Naive thymus-derived CD4-positive, alpha-beta T cell (primary cell): ENCODE data around the gene RBM33. TPM values are rescaled to one million over a fixed set of nuclear protein-coding genes. Genes with fewer than 3 reads are reported as not detected.

Source experiments
- ATAC-seq: fragments of 150-1000 bp; cut with Tn5 transposase; 2 replicates; pipeline ENCODE4 v1.10.0; 2021; ENCODE audit warnings: mild to moderate bottlenecking, moderate library complexity
- CTCF ChIA-PET: fragments of 350-600 bp; sonication (Branson Sonifier 250); formaldehyde crosslinking; loops from one replicate; lab custom pipeline; 2021; ENCODE audit warnings: antibody characterized with exemption; lab: Charles Lee
- POLR2A ChIA-PET: fragments of 350-600 bp; sonication (Branson Sonifier 250); formaldehyde crosslinking; loops from one replicate; lab custom pipeline; 2021; ENCODE audit warnings: antibody characterized with exemption, inconsistent platforms; lab: Charles Lee
- DNase-seq, 9 donors: peaks; one replicate each; pipeline versions ENCODE4 v3.0.0 to v3.0.0-alpha.2; 2020 to 2022; ENCODE audit warnings: mixed read lengths in 1 of 9
- H3K27ac ChIP-seq: one replicate; pipeline ENCODE4 v1.7.0; 2013; ENCODE audit warnings: mild to moderate bottlenecking, low read depth, low read length, moderate library complexity
- H3K27me3 ChIP-seq, 2 donors: one replicate each; pipeline ENCODE4 v1.7.0; 2013; ENCODE audit warnings: low read length in 2 of 2, mild to moderate bottlenecking in 2 of 2, moderate library complexity in 2 of 2; ENCODE audit not compliant: control insufficient read depth in 2 of 2, insufficient read depth in 2 of 2
- H3K36me3 ChIP-seq, 3 experiments: 1 replicate in 2 of 3; 2 replicates in 1 of 3; pipeline ENCODE4 v1.7.0; 2013; ENCODE audit warnings: low read length in 3 of 3, mild to moderate bottlenecking in 3 of 3, moderate library complexity in 1 of 3; ENCODE audit not compliant: insufficient read depth in 3 of 3, control insufficient read depth in 2 of 3
- H3K4me1 ChIP-seq, 2 donors: one replicate each; pipeline ENCODE4 v1.7.0; 2013; ENCODE audit warnings: low read length in 2 of 2, mild to moderate bottlenecking in 2 of 2, moderate library complexity in 1 of 2; ENCODE audit not compliant: control insufficient read depth in 2 of 2, insufficient read depth in 2 of 2
- H3K4me3 ChIP-seq: 2 replicates; pipeline ENCODE4 v1.7.0; 2013; ENCODE audit warnings: mild to moderate bottlenecking, low read length
- H3K9me3 ChIP-seq, 3 experiments: 1 replicate in 2 of 3; 2 replicates in 1 of 3; pipeline ENCODE4 v1.7.0; 2013; ENCODE audit warnings: low read length in 3 of 3; ENCODE audit not compliant: control insufficient read depth in 2 of 3
- H3K27ac Mint-ChIP-seq, 9 donors: one replicate each; pipeline ENCODE4 v1.8.0; 2020 to 2022; ENCODE audit warnings: mixed read lengths in 9 of 9, mild to moderate bottlenecking in 8 of 9, moderate library complexity in 5 of 9, inconsistent platforms in 2 of 9
- H3K27me3 Mint-ChIP-seq, 5 donors: one replicate each; pipeline ENCODE4 v1.8.0; 2021 to 2022; ENCODE audit warnings: mixed read lengths in 5 of 5, mild to moderate bottlenecking in 1 of 5
- H3K36me3 Mint-ChIP-seq, 5 donors: one replicate each; pipeline ENCODE4 v1.8.0; 2020 to 2022; ENCODE audit warnings: mixed read lengths in 5 of 5, mild to moderate bottlenecking in 3 of 5, inconsistent platforms in 1 of 5
- H3K4me1 Mint-ChIP-seq, 7 donors: one replicate each; pipeline ENCODE4 v1.8.0; 2020 to 2022; ENCODE audit warnings: mixed read lengths in 7 of 7, mild to moderate bottlenecking in 3 of 7, inconsistent platforms in 1 of 7
- H3K4me3 Mint-ChIP-seq, 10 donors: one replicate each; pipeline ENCODE4 v1.8.0; 2020 to 2022; ENCODE audit warnings: mild to moderate bottlenecking in 10 of 10, mixed read lengths in 10 of 10, moderate library complexity in 6 of 10, inconsistent platforms in 2 of 10
- H3K9me3 Mint-ChIP-seq, 11 donors: one replicate each; pipeline ENCODE4 v1.8.0; 2020 to 2022; ENCODE audit warnings: mixed read lengths in 11 of 11, mild to moderate bottlenecking in 4 of 11, inconsistent platforms in 1 of 11, moderate library complexity in 1 of 11
- intact Hi-C, 2 donors: fragments of 100-400 bp; cut with micrococcal nuclease; formaldehyde crosslinking; loops; one replicate each; pipeline ENCODE4 v1.15.1; 2023
- polyA plus RNA-seq, 2 donors: library from polyadenylated mRNA; unstranded; fragments of 300-500 nt; fragmentation: Illumina TruSeq; gene quantifications; one replicate each; pipeline ENCODE4 v1.2.3, GENCODE V29; 2021
- total RNA-seq, 6 experiments: library from RNA in 5 of 6; stranded (reverse) in 5 of 6; gene quantifications; 1 replicate in 5 of 6; 2 replicates in 1 of 6; pipeline ENCODE4 v1.2.3 and lab custom pipeline; 2021 to 2026

RBM33 gene
- total and polyA plus RNA-seq, 7 experiments from 2014 or later = 43.7 to 177 (median 143) TPM

DNA sequence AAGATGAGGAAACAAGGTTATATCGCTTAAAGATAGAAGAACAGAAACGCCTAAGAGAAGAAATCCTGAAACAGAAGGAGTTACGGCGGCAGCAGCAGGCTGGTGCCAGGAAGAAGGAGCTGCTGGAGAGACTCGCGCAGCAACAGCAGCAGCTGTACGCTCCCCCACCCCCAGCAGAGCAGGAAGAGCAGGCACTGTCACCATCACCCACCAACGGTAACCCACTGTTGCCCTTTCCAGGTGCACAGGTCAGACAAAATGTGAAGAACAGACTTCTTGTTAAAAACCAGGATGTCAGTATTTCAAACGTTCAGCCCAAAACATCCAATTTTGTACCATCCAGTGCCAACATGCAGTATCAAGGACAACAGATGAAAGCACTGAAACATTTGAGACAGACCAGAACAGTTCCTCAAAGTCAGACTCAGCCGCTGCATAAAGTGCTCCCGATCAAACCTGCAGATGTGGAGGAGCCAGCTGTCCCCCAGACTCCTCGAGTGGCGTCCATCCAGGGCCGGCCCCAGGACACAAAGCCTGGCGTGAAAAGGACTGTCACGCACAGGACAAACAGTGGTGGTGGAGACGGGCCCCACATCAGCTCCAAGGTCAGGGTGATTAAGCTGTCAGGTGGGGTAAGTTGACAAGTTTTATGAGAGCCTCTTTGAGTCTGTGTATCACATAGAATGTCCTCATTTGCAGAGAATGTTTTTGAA lies 100.7 kb downstream of the RBM33 start:
- POLR2A ChIA-PET = interaction anchor here (0.6 kb wide), 1 partner anchor 77 kb away, joined by 4 read pairs; no protein-coding TSS in a partner anchor
- peaks cover 31 to 68% (median 53%) of the 10 kb centered on the region in 7 donors for H3K4me1 Mint-ChIP-seq
- no peak for DNase-seq
- Histone ChIP-seq H3K27ac (no peak overlapping the region), H3K4me1 (no peaks in the 10 kb centered on the region), H3K9me3 (no peaks in the 10 kb centered on the region), H3K4me3 (no peak overlapping the region), H3K27me3 (no peaks in the 10 kb centered on the region), H3K36me3 (peaks cover 15 to 63% (median 28%) of the 10 kb centered on the region in 3 experiments)
- CTCF ChIA-PET = no interaction called here
- H3K9me3 Mint-ChIP-seq = peaks cover 0 to 2% (median 0%) of the 10 kb centered on the region in 11 donors
- intact Hi-C loops = no loop called here
- no peaks in the 10 kb centered on the region for H3K27me3 Mint-ChIP-seq
- H3K4me3 Mint-ChIP-seq = no peak overlapping the region
- no peak for ATAC-seq
- peaks cover 10 to 62% (median 38%) of the 10 kb centered on the region in 5 donors for H3K36me3 Mint-ChIP-seq
- peak overlapping the region in 6 of 9 donors; percentile 5 to 66 (median 36) for H3K27ac Mint-ChIP-seq

DNA sequence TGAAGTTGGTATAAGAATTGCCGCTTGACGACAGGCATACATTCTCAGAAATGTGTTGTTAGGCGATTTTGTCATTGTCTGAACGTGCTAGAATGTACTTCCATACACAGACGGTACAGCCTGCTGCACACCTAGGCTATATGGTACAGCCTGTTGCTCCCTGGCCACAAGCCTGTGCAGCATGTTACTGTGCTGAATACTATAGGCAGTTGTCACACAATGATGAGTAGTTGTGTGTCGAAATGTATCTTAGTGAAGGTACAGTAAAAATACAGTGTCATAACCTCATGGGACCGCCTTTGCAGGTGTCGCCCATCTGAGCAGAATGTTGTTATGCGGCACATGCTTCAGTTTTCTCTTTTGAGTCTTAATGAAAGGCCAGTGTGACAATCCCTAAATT lies 101.3 kb downstream of the RBM33 start:
- POLR2A ChIA-PET = no interaction called here
- H3K36me3 ChIP-seq = peaks cover 15 to 58% (median 28%) of the 10 kb centered on the region in 3 experiments
- no peak overlapping the region for H3K27ac Mint-ChIP-seq
- H3K4me3 Mint-ChIP-seq = no peak overlapping the region
- H3K27ac ChIP-seq = no peak overlapping the region
- ATAC-seq (no peak), DNase-seq (no peak)
- no peaks in the 10 kb centered on the region for H3K27me3 Mint-ChIP-seq
- H3K9me3 Mint-ChIP-seq = peaks cover 0 to 2% (median 0%) of the 10 kb centered on the region in 11 donors
- CTCF ChIA-PET = no interaction called here
- H3K9me3 ChIP-seq = no peaks in the 10 kb centered on the region
- no peaks in the 10 kb centered on the region for H3K4me1 ChIP-seq
- intact Hi-C loops = no loop called here
- H3K4me1 Mint-ChIP-seq = peaks cover 31 to 68% (median 52%) of the 10 kb centered on the region in 7 donors
- H3K36me3 Mint-ChIP-seq = peaks cover 10 to 56% (median 35%) of the 10 kb centered on the region in 5 donors
- no peak overlapping the region for H3K4me3 ChIP-seq
- no peaks in the 10 kb centered on the region for H3K27me3 ChIP-seq

DNA sequence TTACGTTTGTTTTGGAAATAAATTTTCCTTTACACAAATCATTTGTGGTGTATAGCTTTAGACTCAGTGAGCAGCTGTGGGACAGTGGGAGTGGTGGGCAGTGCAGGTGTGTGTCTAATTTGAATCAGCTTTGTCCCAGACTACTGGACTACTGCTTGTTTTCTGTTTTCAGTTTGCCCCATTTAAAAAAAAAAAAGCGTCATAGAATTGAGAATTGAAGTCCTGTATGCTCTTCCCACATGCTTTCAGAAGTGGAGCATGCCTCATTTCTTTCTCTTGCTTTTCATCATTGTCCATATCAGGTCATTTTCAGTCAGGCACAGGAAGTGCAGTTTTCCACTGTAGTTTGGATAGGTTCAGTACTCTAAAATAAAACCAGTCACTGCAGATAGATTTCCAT lies 101.7 kb downstream of the RBM33 start:
- H3K36me3 ChIP-seq = peaks cover 15 to 53% (median 28%) of the 10 kb centered on the region in 3 experiments
- ATAC-seq = no peak
- H3K27me3 Mint-ChIP-seq = no peaks in the 10 kb centered on the region

DNA sequence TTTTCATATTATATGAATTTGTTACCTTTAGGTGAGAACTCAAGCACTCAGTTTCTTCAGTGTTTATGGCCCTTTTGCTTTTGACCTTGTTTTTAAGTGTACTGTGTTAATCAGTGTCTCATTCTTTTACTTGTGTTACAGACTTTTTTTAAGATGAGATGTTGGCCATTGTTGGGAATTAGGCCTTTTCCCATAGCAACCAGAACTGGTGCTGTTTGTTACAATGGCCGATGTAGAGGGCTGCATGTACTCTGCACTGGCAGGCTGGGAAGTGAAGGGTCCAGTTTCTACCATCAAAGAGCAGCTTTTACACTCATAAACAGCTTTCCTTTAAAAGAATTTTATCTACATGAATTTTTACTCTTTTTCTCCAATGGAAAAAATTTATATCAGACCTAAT lies 102.7 kb downstream of the RBM33 start:
- peaks cover 6 to 47% (median 27%) of the 10 kb centered on the region in 5 donors for H3K36me3 Mint-ChIP-seq
- H3K4me1 Mint-ChIP-seq = peaks cover 38 to 78% (median 62%) of the 10 kb centered on the region in 7 donors
- no peaks in the 10 kb centered on the region for H3K27me3 ChIP-seq
- DNase-seq = no peak
- intact Hi-C loops = no loop called here
- no peak overlapping the region for H3K27ac ChIP-seq
- H3K4me3 Mint-ChIP-seq = no peak overlapping the region
- no peaks in the 10 kb centered on the region for H3K9me3 ChIP-seq
- H3K27ac Mint-ChIP-seq = no peak overlapping the region
- no peaks in the 10 kb centered on the region for H3K4me1 ChIP-seq
- CTCF ChIA-PET = interaction anchor here (1.4 kb wide), 1 partner anchor 148 kb away, joined by 3 read pairs; no protein-coding TSS in a partner anchor
- ATAC-seq = no peak
- peaks cover 12 to 43% (median 23%) of the 10 kb centered on the region in 3 experiments for H3K36me3 ChIP-seq
- POLR2A ChIA-PET = no interaction called here
- H3K4me3 ChIP-seq = no peak overlapping the region
- H3K27me3 Mint-ChIP-seq = no peaks in the 10 kb centered on the region
- peaks cover 0 to 2% (median 0%) of the 10 kb centered on the region in 11 donors for H3K9me3 Mint-ChIP-seq

More for the DNA sequence above, 101.7 kb downstream of the RBM33 start:
- no peak overlapping the region for H3K27ac ChIP-seq
- no peaks in the 10 kb centered on the region for H3K4me1 ChIP-seq
- POLR2A ChIA-PET = no interaction called here
- no peak for DNase-seq
- Mint-ChIP-seq H3K4me3 (no peak overlapping the region), H3K9me3 (peaks cover 0 to 2% (median 0%) of the 10 kb centered on the region in 11 donors), H3K36me3 (peaks cover 10 to 52% (median 33%) of the 10 kb centered on the region in 5 donors), H3K27ac (peak overlapping the region in 3 of 9 donors; percentile 1 to 51 (median 46)), H3K4me1 (peaks cover 31 to 68% (median 54%) of the 10 kb centered on the region in 7 donors)
- no peaks in the 10 kb centered on the region for H3K27me3 ChIP-seq
- CTCF ChIA-PET = no interaction called here
- no peak overlapping the region for H3K4me3 ChIP-seq
- intact Hi-C loops = no loop called here
- no peaks in the 10 kb centered on the region for H3K9me3 ChIP-seq

DNA sequence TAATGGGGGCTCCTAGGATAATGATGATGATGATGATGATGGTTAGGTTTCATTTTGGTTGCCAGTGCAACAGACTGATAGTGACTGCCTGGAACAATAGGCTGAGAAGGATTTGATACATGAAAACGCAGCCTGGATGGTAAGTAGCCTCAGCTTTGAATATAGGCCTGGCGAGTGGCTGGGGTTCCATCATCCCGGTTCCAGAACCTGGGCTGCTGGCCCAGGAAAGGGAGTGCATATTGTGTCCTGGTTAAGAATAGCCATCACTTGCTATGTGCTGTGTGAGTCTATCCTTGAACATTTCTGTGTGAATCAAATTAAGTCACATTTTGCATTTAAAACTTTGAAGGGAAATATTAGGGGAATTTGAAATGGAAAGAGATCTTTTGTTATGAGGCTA lies 105.1 kb downstream of the RBM33 start:
- CTCF ChIA-PET = interaction anchor here (0.5 kb wide), 1 partner anchor 399 kb away, joined by 3 read pairs; no protein-coding TSS in a partner anchor
- H3K36me3 ChIP-seq = peaks cover 6 to 28% (median 17%) of the 10 kb centered on the region in 3 experiments
- no peak for ATAC-seq
- POLR2A ChIA-PET = no interaction called here
- Mint-ChIP-seq H3K27ac (peak overlapping the region in 1 of 9 donors; percentile 8), H3K27me3 (no peaks in the 10 kb centered on the region), H3K36me3 (peaks cover 6 to 39% (median 16%) of the 10 kb centered on the region in 5 donors), H3K4me1 (peaks cover 59 to 94% (median 85%) of the 10 kb centered on the region in 7 donors), H3K4me3 (peak overlapping the region in 1 of 10 donors; percentile 23), H3K9me3 (peaks cover 0 to 2% (median 0%) of the 10 kb centered on the region in 11 donors)
- H3K4me1 ChIP-seq = peaks cover 14% of the 10 kb centered on the region in 2 donors
- H3K4me3 ChIP-seq = no peak overlapping the region
- H3K9me3 ChIP-seq = no peaks in the 10 kb centered on the region
- no peaks in the 10 kb centered on the region for H3K27me3 ChIP-seq
- intact Hi-C loops = no loop called here
- no peak for DNase-seq
- no peak overlapping the region for H3K27ac ChIP-seq

DNA sequence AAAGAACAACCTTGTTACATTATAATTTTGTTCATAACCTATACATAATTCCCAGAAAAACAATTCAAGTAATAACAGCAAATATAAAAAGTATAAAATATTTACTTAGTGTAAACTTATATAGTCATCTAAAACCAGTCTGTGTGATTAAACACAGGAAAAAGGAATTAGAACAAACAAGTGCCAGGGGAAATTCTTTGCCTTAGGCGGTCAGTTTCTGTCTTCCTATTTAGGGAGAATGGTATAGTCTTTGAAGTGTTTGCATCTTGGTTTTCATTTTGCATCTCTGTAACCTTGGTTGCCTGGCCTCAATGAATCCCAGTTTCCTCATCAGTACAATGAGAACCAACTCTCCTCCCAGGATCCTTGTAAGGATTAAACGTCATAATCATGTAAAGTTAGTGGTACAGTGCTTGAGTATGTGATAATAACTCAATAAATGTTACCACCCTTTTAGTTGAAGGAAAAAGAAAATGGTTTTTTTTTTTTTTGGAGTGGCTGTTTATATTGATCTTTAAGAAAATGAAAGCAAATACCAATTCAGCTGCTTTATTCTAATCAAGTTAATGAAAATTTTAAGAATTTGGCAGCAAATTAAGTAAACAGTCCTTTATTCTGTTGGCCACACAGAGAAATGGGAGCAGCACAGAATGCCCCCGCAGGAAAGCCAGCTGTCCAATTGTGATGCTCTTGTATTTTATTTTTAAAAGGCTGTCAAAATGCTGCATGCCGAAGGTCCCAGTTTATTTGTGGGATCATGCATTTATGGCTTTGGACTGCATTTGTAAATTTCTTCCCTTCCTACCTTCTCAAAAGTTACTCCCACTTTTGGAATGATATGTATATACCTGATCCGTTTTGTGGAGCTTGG lies 106.0 kb downstream of the RBM33 start:
- Histone ChIP-seq H3K4me1 (peaks cover 14% of the 10 kb centered on the region in 2 donors), H3K27me3 (no peaks in the 10 kb centered on the region), H3K27ac (no peak overlapping the region), H3K4me3 (no peak overlapping the region), H3K36me3 (peaks cover 6 to 20% (median 9%) of the 10 kb centered on the region in 3 experiments), H3K9me3 (no peaks in the 10 kb centered on the region)
- no peak for DNase-seq
- POLR2A ChIA-PET = no interaction called here
- Mint-ChIP-seq H3K27ac (no peak overlapping the region), H3K27me3 (no peaks in the 10 kb centered on the region), H3K36me3 (peaks cover 0 to 30% (median 7%) of the 10 kb centered on the region in 5 donors), H3K4me1 (peaks cover 62 to 95% (median 86%) of the 10 kb centered on the region in 7 donors), H3K4me3 (no peak overlapping the region), H3K9me3 (peaks cover 0 to 2% (median 0%) of the 10 kb centered on the region in 11 donors)
- intact Hi-C loops = loop anchor here in 1 of 2 donors (1.0 kb wide), 1 partner anchor 14 kb away; no protein-coding TSS in a partner anchor
- CTCF ChIA-PET = interaction anchor here (0.6 kb wide), 1 partner anchor 17 kb away, joined by 3 read pairs; no protein-coding TSS in a partner anchor
- ATAC-seq = no peak
